ENCODE data around the gene RNF41. TPM values are rescaled to one million over a fixed set of nuclear protein-coding genes. Genes with fewer than 3 reads are reported as not detected.

Gene RNF41
- total and polyA plus RNA-seq, 4 donors = 18.1 to 54.6 (median 45.1) TPM

GRCh38 chr12:56221232-56221756, 428 bp downstream of the RNF41 start:
- Histone ChIP-seq H3K4me1 (ENCODE audit: control insufficient read depth in 5 of 5, insufficient read depth in 5 of 5, low read length in 5 of 5) (peaks cover 4 to 31% (median 15%) of the 10 kb centered on the region in 5 donors), H3K27me3 (ENCODE audit: control insufficient read depth in 3 of 3, insufficient read depth in 3 of 3, low read length in 2 of 3) (no peaks in the 10 kb centered on the region), H3K4me3 (peak overlapping the region; percentile 76), H3K27ac (ENCODE audit: low read depth in 1 of 2, low read length in 1 of 2) (peak overlapping the region; percentile 91 to 98), H3K9me3 (ENCODE audit: control insufficient read depth in 4 of 4, insufficient read depth in 3 of 4, low read length in 3 of 4) (no peaks in the 10 kb centered on the region), H3K36me3 (ENCODE audit: control insufficient read depth in 4 of 4, insufficient read depth in 4 of 4, low read length in 4 of 4) (peaks cover 0 to 7% (median 1%) of the 10 kb centered on the region in 4 donors), H3K9ac (ENCODE audit: insufficient read depth in 1 of 2, low read length in 2 of 2) (peak overlapping the region; percentile 33 to 70)
- 1% methylated on average over 21 of the region's 21 CpGs for WGBS, 2 donors
- peak; percentile 91 to 95 (median 92) for DNase-seq
- no peak for ATAC-seq (ENCODE audit: insufficient read depth, low FRiP score)
- no peak for TF ChIP-seq CTCF (IDR thresholded peaks at IDR 0.05; ENCODE audit: control extremely low read depth, extremely low read depth)

GRCh38 chr12:56220611-56221231, 1.0 kb downstream of the RNF41 start:
- Histone ChIP-seq H3K27ac (ENCODE audit: low read depth in 1 of 2, low read length in 1 of 2) (peak overlapping the region; percentile 91 to 98), H3K4me3 (peak overlapping the region; percentile 76), H3K9ac (ENCODE audit: insufficient read depth in 1 of 2, low read length in 2 of 2) (peak overlapping the region; percentile 20 to 33), H3K4me1 (ENCODE audit: control insufficient read depth in 5 of 5, insufficient read depth in 5 of 5, low read length in 5 of 5) (peaks cover 4 to 31% (median 15%) of the 10 kb centered on the region in 5 donors), H3K27me3 (ENCODE audit: control insufficient read depth in 3 of 3, insufficient read depth in 3 of 3, low read length in 2 of 3) (no peaks in the 10 kb centered on the region), H3K9me3 (ENCODE audit: control insufficient read depth in 4 of 4, insufficient read depth in 3 of 4, low read length in 3 of 4) (no peaks in the 10 kb centered on the region), H3K36me3 (ENCODE audit: control insufficient read depth in 4 of 4, insufficient read depth in 4 of 4, low read length in 4 of 4) (peaks cover 0 to 8% (median 2%) of the 10 kb centered on the region in 4 donors)
- DNase-seq (peak in 1 of 3 donors; percentile 43), ATAC-seq (ENCODE audit: insufficient read depth, low FRiP score) (no peak)
- no peak for TF ChIP-seq CTCF (IDR thresholded peaks at IDR 0.05; ENCODE audit: control extremely low read depth, extremely low read depth)
- 1 to 3% methylated on average over 10 of the region's 10 CpGs for WGBS, 2 donors

GRCh38 chr12:56219840-56220239, 1.9 kb downstream of the RNF41 start:
- Histone ChIP-seq H3K27ac (ENCODE audit: low read depth in 1 of 2, low read length in 1 of 2) (no peak overlapping the region), H3K36me3 (ENCODE audit: control insufficient read depth in 4 of 4, insufficient read depth in 4 of 4, low read length in 4 of 4) (peaks cover 2 to 15% (median 7%) of the 10 kb centered on the region in 4 donors), H3K9ac (ENCODE audit: insufficient read depth in 1 of 2, low read length in 2 of 2) (no peak overlapping the region), H3K27me3 (ENCODE audit: control insufficient read depth in 3 of 3, insufficient read depth in 3 of 3, low read length in 2 of 3) (no peaks in the 10 kb centered on the region), H3K9me3 (ENCODE audit: control insufficient read depth in 4 of 4, insufficient read depth in 3 of 4, low read length in 3 of 4) (no peaks in the 10 kb centered on the region), H3K4me1 (ENCODE audit: control insufficient read depth in 5 of 5, insufficient read depth in 5 of 5, low read length in 5 of 5) (peaks cover 4 to 26% (median 11%) of the 10 kb centered on the region in 5 donors), H3K4me3 (no peak overlapping the region)
- ATAC-seq (ENCODE audit: insufficient read depth, low FRiP score) = no peak
- WGBS, 2 donors = 89 to 90% methylated on average over 9 of the region's 9 CpGs
- DNase-seq = no peak
- no peak for TF ChIP-seq CTCF (IDR thresholded peaks at IDR 0.05; ENCODE audit: control extremely low read depth, extremely low read depth)

Data from lung (tissue), 12 donors.